ENCODE results near the gene PRKAR1B.

Gene PRKAR1B

DNA sequence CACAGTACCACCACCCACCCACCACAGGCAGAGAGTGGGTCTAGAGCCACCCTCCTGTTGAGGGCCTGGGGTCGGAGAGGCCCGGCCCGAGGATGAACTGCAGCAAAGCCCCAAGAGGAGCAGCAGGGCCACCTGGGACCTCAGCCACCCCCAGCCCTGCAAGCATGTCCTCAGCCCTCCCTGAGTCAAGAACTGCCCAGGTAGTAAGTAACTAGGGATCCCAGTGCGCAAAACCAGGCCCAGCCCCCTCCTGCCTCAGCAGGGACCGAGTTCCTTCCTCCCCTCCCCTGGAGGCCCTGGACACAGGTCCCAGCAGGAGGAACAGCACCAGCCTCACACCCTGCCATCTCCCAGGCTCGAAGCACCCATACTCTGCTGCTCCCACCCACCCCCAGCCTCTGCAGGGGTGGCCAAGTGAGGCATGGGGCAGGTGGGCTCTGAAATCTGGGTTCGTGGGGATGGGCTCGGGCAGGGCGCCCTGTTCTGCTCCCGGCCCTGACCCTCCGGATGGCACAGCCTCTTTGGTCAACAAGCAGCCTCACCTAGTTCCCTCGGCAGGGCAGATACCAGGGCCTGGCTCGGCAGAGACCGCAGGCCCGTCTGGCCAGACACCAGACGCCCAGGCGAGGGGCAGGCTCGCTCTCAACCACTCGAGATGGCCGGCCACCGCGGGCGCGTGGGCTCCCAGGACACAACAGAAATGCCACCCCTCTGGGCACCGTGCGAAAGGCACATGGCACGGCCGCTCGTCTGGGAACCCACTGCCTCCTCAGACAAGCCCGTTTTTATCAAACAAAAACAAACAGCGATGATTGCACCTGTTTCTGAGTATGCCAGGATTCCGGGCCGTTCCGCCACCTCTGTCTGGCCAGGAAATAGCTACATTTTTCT, 222.6 kb downstream of the PRKAR1B start:
- TF ChIP-seq, protein P1, sequence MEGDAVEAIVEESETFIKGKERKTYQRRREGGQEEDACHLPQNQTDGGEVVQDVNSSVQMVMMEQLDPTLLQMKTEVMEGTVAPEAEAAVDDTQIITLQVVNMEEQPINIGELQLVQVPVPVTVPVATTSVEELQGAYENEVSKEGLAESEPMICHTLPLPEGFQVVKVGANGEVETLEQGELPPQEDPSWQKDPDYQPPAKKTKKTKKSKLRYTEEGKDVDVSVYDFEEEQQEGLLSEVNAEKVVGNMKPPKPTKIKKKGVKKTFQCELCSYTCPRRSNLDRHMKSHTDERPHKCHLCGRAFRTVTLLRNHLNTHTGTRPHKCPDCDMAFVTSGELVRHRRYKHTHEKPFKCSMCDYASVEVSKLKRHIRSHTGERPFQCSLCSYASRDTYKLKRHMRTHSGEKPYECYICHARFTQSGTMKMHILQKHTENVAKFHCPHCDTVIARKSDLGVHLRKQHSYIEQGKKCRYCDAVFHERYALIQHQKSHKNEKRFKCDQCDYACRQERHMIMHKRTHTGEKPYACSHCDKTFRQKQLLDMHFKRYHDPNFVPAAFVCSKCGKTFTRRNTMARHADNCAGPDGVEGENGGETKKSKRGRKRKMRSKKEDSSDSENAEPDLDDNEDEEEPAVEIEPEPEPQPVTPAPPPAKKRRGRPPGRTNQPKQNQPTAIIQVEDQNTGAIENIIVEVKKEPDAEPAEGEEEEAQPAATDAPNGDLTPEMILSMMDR (conservative IDR thresholded peaks at IDR 0.05), result no peak
- peak overlapping the region; percentile 65 for H3K27ac ChIP-seq

DNA sequence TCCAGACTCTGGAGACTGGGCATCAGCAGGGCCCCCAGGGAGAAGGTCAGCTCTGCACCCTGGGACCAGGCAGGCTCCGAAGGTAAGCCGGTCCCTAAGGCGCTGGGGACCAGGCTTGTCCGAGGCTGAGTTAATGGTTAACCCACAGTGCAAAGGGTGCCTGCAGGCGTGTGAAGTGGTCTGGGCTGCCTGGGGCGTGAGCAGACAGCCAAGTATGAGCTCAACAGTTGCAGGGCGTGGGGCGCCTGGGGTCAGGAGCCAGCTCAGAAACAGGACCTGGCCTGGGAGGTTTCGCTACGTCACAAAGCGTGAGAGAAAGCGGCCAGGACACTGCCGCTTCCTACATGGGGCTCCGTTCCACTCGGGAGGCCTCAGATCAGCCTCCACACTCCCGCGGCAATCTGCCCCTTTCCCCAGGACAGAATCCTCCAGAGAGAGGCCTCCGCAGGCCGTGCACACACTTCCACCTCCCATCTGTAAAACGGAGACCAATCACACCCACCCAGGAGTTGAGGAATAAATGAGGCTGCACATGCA, 223.4 kb downstream of the PRKAR1B start:
- H3K27ac ChIP-seq, result peak overlapping the region; percentile 65
- TF ChIP-seq, protein P1 (conservative IDR thresholded peaks at IDR 0.05), result no peak

DNA sequence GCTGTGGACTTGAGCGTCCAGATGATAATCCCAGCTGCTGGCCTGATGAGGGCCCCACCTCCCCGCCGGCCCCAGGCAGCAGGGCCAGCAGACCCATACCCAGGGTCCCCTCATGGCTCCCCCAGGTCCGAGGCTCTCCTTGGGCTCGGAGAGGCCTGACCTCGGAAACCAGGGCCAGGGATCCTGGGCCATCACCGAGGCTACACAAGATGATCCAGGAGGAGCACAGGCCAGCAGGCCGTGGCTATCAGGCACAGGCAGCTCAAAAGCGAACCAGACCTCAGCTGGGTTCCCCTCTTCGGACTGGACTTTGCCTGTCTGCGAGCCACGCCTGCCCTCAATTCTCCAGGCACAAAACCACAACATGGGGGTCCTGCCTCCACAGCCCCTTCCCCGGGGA, 224.8 kb downstream of the PRKAR1B start:
- TF ChIP-seq, protein P1 (conservative IDR thresholded peaks at IDR 0.05), result no peak
- H3K27ac ChIP-seq, result no peak overlapping the region

DNA sequence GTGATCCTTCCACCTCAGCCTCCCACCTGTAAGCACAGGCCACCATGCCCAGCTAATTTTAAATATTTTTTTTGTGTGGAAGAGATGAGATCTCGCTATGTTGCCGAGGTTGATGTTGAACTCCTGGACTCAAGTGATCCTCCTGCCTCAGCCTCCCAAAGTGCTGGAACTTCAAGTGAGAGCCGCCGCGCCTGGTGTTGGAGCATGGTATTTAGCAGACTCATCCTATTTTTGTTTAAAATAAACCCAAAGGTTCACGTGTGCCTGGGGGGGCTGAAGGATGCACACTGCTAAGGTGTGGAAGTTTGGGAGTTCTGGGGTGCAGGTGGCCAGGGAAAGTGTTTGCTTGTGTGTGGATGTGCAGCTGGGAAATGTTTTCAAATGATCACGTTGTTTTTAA, 225.6 kb downstream of the PRKAR1B start:
- no peak overlapping the region for H3K27ac ChIP-seq

DNA sequence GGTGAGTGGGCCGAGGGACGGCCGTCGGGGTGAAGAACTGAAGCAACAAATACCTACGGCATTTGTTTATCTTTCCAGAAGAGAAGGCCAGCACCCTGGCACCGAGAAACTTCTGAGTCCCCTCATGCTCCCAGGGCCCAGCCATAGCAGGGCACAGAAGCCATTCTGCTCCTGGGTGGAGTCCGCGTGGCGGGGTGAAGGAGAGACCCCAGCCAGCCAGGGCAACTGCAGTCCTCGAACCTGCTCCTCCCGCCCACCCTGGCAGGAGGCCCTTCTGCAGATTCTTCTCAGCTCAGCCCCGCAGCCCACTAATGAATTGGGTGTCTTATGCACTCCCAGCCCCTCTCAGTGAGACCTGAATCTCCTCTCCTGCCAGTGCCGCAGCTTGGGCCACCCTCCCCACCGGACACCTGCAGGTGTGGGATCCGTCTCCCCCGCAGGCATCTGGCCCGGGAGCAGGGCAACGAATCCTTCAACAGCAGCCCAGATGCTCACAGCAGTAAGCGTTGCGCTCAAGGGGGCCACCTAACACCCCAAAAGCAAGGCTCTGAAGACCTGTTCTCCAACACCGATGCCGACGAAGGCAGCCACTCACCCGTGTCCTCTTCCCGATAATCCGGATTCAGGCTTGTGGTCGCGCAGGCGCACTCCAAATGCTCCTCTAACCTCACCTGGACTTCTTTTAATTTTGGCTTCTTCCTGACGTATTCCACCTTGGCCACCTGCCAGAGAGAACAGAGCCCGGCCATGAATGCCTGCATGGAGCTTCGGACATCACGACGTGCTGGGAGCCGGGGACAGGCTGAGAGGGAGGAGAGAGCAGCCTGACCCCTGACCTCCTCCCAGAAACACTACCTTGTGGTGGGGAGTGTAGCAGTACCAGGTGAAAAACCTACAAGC, 226.3 kb downstream of the PRKAR1B start:
- TF ChIP-seq, protein P1 (conservative IDR thresholded peaks at IDR 0.05), result no peak
- H3K27ac ChIP-seq, result no peak overlapping the region

More for the DNA sequence above, 225.6 kb downstream of the PRKAR1B start:
- TF ChIP-seq, protein P1 (conservative IDR thresholded peaks at IDR 0.05), result no peak

DNA sequence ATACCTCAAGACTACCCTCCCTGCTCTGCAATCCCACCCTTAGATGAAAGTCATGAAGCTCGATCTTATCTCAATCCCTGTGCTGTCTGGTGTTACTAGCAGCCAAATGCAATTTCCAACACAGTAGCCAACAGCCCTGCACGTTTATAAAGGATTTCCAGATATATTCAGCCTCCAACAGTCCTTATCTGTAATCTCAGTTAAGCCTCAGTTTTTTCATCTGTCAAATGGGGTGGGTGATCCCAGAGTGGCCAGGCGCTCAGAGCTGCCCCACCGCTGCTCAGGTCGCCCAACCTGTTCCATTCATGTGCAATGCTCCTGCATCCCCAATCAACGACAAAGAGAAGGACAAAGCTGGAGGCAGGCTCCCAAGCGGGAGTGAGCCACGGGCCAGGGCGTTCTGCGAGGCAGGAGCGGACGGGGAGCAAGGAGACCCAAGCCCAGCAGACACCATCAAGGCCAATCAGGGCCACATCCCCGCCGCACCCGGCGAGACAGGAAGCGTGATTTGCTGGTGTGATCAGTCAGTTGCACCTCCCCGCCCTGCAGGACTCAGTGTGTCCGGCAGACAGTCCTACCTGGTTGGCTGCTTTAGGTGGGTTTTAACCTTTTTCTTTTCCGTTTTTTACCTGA, 227.1 kb downstream of the PRKAR1B start:
- TF ChIP-seq, protein P1 (conservative IDR thresholded peaks at IDR 0.05), result no peak

More for the DNA sequence above, 227.1 kb downstream of the PRKAR1B start:
- H3K27ac ChIP-seq, result no peak overlapping the region
